GM12874 (cell line): ENCODE results near the gene POLQ.

Experiments
- TF ChIP-seq, protein P1 (sequence below): IDR thresholded peaks from 2 replicates; pipeline ENCODE4 v1.5.1; 2011; ENCODE audit warnings: low read depth, mild to moderate bottlenecking, control low read depth, low read length, moderate library complexity; ENCODE audit not compliant: insufficient read depth

POLQ gene

DNA sequence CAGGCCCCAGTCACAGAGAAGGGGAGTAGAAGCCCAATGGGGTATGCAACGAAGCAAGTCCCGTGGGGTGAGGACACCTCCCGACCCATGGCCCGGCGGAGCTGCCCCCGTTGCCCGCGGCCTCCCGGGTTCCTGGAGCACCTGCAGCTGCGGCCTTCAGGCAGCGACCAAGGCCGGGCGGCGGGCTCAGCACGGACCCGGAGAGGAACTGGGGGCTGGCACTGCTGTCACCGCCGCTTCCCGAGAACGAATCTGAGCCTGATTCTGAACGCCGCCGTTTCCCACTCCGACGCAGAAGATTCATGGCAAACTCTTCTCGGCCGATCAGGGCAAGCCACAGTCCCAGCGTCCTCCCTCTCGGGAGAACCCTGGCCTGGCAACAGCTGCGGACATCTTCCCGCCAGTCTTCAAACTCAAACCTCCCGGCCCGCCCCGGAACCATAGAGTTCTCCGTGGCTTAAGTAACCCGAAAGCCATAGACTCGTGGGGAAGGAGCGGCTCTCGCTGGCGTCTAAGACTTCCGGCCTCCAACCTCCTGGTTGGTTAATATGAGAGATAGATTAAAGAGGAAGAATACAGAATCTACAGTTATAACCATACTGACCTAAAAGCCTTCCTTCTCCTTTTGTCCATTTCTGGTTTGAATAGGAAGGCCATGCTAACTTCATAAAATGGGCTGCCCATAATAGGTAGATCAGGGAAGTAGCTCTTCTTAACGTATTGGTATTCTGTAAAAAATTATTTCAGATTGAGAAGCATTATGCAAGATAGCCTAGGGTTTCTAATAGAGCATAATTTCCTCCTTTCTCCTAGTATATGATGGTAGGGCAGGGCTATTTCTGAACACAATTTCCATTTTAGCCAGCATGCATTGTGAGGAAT, at the start of gene POLQ:
TSS of gene POLQ (minus strand) at position 415 of the 882 bp plus-strand sequence. CDS start at position 304, 111 bp downstream.
- TF ChIP-seq, protein P1, sequence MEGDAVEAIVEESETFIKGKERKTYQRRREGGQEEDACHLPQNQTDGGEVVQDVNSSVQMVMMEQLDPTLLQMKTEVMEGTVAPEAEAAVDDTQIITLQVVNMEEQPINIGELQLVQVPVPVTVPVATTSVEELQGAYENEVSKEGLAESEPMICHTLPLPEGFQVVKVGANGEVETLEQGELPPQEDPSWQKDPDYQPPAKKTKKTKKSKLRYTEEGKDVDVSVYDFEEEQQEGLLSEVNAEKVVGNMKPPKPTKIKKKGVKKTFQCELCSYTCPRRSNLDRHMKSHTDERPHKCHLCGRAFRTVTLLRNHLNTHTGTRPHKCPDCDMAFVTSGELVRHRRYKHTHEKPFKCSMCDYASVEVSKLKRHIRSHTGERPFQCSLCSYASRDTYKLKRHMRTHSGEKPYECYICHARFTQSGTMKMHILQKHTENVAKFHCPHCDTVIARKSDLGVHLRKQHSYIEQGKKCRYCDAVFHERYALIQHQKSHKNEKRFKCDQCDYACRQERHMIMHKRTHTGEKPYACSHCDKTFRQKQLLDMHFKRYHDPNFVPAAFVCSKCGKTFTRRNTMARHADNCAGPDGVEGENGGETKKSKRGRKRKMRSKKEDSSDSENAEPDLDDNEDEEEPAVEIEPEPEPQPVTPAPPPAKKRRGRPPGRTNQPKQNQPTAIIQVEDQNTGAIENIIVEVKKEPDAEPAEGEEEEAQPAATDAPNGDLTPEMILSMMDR, result no peak

DNA sequence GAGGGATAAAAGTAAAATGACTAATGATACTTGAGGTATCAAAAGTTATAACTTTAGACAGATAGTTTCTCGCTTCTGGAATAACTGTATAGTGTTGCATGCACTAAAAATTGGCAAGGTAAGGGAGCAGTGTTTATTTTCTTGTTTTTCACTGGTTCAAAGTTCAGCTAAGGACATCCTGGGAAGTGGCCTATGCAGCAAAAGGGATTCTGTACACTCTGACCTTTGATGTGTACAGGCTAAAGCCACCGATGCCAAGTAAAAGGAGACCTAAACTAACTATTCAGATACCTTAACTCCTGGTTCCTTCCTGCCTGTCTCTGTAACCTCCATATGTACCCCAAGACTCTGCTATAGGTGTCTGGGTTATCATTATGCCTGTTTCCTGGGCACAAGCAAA, 49.1 kb upstream of the POLQ start:
- TF ChIP-seq, protein P1, result no peak

DNA sequence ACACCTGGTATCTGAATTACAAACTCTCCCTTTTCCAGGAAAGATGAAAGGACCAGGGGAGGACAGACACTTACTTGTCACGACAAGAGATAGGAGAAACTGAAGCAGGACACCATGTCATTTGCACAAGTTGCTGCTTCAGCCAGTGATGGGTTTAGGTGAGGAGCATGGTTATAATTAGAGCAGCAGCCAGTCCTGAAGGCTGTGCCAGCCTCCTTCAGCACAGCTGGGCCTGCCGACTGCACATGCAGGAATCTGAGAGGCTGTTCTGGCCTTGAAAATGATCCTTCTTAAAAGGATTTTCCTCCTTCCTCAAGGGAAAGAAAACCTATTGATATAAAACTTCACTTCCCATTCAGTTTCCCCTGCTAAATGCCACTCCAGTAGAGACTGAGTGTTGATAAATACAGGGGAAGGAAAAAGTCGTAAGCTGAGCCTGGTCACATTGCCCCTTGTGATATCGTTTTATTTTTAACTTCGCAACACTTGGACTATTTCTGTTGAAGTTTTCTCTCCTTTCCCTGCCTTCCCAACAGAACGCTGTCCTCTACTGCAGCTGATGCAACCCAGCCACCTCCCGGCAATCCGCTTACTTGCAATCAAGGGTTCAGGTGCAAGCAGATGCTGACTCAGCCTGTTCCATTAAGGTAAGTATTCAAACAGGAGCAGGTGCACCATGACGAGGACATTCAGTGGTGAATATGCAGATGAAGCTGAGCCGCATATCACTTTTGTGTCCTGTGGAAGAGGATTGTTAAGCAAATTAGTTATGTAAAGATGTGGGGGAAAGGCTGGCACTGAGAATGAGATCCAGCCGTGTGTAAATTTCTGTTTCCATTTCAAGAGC, 47.3 kb upstream of the POLQ start, which contains the start of gene FBXO40:
TSS of gene FBXO40 (plus strand) at position 524 of the 847 bp plus-strand sequence. CDS start 27,197 bp downstream, outside the sequence.
- TF ChIP-seq, protein P1, result no peak

DNA sequence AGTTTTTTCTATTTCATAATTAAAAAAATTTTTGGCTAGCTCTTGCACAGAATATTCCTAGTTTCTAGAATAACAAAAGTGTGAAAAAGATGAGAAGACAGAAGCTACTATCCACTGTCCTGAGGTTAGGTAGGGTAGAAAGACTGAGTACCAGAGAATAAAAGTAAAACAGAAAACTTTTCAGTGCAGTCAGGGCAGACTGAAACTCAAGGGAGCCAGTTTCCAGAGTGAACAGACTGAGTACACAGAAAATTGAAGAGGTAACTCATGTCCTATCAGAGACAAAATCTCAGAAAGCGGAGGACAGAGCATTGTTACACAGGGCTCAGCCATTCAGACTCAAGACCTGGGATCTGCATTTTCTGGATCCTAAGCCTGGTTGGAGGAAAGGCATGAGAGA, 38.6 kb upstream of the POLQ start:
- TF ChIP-seq, protein P1, result no peak

DNA sequence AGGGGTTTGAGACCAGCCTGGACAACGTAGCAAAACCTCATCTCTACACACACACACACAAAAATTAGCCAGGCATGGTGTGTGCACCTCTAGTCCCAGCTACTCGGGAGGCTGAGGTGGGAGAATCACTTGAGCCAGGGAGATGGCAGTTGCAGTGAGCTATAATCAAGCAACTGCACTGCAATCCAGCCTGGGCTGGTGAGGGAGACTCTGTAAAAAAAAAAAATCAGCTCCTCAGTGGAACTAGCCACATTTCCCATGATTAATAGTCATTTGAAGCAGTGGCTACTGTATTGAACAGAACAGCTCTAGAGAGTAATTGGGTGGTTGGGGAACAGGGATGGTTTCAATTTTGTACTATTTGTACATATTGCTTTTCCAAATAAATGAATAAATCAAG, 35.9 kb upstream of the POLQ start:
- TF ChIP-seq, protein P1, result no peak

DNA sequence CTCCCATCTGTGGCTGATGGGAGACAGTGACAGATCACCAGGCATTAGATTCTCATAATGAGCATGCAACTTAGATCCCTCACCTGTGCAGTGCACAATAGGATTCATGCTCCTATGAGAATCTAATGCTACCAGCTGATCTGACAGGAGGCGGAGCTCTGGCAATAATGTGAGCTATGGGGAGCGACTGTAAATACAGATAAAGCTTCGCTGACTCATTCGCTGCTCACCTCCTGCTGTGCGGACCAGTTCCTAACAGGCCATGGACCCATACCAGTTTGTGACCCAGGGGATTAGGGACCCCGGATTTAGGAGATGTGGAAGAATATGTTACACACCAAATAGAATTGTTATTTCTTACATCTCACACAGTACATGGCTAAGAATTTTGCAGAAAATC, 28.7 kb upstream of the POLQ start:
- TF ChIP-seq, protein P1, result no peak

DNA sequence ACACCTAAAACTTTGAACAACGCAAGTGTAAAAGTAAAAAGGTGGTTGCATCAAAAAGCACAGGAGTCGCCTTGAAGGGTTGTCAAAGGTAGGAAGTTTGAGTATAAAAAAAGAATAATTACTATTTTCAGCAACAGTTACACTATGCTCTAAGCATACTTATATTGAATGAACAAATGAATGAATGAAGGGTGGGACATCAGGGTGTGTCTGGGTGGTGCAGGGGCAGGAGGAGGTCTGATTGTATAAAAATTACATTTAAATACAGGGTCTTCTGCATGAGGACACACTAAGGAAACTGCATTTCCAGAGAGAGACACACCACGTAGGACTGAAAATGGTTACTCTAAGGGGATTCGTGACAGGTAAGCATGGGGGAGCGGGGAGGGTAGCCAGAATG, 21.9 kb upstream of the POLQ start, which contains the start of gene ARGFX:
TSS of gene ARGFX (plus strand) at position 301 of the 400 bp plus-strand sequence. CDS start 2,765 bp downstream, outside the sequence.
- TF ChIP-seq, protein P1, result no peak
